CD4-positive, alpha-beta T cell treated with Interleukin-4 for 4 hours (primary cell): ENCODE measurements around the gene PPP1R12C.
"Not testable (repeated sequence)": the region's sequence is repeated elsewhere in the genome, so short reads cannot be mapped to it uniquely, and the experiment has no call there.

ENCODE experiments used
- DNase-seq: peaks from one replicate; pipeline ENCODE4 v3.0.0-alpha.2; 2020

PPP1R12C gene

DNA sequence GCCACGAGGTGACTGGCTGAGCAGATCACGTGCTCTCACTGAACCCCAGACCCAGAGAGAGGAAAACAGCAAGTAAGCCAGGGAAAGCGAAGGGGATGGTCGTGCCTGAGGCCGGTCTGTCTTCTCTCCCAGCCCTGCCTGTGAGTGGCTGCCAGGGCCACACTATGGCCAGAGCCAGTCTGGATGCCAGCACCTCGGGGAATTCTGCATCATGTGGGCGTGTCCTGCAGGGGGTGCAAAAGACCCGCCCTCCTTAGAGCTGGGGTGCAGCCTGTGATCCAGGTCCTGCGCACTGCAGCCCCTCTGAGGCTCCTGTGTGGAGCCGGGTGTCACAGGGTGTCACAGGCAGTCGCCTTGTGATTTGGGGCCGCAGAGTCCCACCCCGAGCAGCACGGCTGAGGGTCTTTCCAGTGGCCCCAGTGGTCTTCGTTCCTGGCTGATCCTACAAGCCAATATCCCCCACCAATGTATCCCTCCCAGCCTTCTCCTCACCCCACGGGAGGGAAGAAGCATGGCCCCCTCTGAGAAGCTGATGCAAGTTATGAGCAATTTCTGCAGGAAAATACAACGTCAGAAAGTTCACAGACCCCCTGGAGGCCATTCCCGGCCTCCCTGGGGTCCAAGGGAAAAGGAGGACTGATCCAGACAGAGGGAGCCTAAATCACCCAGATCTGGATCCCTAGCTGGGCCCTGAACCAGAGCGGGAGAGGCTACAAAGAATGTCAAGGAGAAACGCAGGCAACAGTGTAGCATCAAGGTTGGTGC, 7.7 kb downstream of the PPP1R12C start:
- DNase-seq, result no peak

DNA sequence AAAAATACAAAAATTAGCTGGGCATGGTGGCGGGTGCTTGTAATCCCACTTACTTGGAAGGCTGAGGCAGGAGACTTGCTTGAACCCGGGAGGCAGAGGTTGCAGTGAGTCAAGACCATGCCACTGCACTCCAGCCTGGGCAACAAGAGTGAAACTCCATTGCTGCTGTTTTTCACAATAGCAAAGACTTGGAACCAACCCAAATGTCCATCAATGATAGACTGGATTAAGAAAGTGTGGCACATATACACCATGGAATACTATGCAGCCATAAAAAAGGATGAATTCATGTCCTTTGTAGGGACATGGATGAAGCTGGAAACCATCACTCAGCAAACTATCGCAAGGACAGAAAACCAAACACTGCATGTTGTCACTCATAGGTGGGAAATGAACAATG, 10.2 kb downstream of the PPP1R12C start:
- DNase-seq, result not testable (repeated sequence)

DNA sequence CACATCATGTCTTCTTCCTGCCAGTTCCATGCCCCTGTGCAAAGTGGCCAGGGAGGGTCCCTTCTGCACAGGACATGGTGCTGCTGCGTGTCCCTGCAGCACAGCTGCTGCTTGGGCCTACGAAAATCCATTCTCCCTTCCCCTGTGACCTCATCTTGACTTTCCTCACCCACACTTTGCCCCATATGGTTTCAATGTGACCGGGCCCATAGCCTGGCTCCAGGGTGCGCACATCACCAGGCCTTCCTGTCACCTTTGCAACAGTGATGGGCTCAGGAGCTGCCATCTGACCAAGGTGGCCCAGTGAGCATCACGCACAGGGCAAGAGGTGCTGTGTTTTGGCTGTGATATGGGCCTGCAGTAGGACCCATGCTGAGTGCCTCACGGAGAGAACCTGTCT, 10.8 kb downstream of the PPP1R12C start:
- no peak for DNase-seq

DNA sequence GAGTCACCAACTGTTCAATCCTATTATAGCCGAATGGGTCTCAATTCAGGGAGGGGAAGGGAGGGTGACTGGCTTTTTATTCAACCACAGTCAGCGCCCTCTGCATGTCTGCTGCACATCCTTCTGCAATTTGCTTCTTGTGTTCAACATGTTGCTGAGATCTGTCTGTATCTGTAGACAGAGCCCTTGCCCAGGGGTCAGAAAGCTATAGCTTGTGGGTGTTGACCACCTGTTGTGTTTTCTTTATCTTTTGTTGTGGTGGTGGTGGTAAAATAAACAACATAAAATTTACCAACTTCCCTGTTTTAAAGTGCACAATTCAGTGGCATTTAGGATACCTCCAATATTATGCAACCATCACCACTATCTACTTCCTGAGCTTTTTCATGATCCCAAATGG, 12.2 kb downstream of the PPP1R12C start:
- no peak for DNase-seq

DNA sequence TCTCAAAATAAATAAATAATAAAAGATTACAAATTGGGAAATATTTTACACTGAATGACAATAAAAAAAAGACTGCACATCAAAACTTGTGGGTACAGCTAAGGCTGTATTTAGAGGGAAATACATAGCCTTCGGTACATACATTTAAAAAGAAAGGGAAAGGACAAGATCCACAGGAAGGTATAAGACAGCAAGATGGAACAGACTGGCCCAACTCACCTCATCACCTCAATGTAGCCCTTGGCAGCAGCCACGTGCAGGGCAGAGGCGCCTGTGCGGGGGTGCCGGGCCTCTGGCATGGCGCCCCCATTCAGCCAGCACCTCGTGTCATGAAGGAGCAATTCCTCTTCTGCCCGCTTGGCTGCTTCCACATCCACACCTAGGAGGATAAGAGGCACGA, 14.2 kb downstream of the PPP1R12C start:
- no peak for DNase-seq

DNA sequence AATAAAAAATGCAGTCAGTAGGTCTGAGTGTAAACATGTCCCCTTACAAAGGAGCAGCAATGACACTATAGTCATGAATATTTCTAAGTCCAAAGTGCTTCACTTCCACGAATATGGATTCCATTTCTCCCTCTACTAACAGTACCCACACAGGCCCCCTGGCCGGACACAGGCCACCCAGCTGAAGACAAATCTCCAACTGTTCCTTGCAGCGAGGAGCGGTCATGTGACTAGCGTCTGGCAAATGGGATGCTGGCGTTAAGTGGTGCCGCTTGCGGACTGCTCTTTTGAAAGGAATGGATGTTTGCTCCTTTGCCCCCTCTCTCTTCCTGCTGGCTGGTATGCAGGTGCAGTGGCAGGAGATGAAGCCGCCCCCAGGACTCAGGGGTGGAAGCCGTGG, 16.2 kb downstream of the PPP1R12C start:
- no peak for DNase-seq

DNA sequence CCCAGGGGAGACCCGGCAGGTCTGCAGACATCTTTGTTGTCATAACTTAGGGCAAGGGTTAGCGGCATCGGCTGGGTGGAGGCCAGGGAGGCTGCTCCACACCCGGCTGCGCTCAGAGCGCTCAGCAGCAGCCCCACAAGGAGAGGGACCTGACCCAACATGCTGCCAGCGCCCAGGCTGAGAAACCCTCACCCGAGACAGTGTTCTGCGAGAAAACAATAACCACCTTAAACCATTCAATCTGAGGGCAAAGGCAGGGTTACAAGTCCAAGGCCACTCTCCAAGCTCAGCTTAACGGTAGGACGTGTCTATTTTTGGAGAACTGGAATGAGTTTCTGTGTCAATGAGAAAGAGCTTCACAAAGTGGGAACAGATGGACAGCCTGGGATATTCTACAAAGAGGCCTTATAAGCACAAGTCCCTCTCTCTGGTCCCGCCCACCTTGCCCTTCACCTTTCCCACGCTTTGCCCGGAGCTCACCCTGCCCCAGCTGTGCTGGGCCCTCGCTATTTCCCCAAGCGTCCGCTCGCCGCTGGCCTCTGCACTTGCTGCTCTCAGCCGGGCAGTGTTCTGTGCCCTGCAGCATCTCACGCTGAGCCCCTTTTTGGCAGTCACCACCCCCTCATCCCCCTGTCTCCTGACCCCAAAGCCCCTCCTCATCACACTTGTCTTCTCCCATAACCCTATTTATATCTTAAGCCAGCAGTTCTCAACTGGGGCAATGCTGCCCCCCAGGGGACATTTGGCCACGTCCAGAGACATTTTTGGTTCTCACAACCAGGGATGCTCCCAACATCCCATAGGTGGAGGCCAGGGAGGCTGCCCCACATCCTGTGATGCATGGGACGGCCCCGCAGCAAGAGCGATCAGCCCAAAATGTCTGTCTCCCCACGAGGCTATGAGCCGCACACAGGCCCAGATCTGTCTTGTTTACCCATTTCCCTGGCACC, 17.6 kb downstream of the PPP1R12C start:
- DNase-seq, result no peak

DNA sequence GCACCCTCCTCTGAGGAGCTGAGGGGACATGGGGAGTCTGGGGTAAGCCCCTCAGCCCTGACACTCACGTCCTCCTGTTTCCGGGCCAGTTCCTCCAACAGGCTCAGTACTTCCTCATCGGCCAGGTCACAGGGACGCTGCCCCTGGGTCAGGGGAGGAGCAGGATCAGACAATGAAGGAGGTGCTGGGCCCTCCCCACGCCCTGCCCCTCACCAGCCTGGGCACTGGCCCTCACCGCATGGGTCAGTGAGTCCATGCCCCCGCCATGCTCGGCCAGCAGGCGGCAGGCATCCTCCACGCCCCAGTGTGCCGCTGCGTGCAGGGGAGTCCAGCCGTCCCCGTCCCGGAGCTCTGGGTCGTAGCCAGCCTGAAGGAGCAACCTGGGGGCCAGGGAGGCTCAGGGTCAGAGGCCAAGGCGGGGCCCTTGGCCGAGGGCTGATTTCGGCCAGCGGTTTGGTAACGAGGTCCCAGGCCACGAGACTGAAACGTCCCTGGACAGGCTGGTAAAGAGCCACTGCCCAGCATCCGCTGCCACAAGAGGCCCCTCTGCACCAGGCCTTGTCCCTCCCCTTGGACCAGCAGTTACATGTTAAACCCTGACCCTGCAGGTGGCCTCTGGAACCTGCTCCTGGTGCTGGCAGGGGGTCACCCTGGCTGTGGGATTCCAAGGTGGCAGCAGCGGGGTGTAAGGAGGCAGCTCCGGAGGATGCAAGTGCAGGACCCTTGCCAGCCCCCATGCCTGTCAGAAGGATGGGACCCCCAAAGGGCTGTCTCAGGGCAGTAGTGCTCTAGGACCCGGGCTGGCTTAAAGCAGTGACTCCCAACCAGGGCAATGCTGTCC, 18.5 kb downstream of the PPP1R12C start:
- DNase-seq, result no peak

DNA sequence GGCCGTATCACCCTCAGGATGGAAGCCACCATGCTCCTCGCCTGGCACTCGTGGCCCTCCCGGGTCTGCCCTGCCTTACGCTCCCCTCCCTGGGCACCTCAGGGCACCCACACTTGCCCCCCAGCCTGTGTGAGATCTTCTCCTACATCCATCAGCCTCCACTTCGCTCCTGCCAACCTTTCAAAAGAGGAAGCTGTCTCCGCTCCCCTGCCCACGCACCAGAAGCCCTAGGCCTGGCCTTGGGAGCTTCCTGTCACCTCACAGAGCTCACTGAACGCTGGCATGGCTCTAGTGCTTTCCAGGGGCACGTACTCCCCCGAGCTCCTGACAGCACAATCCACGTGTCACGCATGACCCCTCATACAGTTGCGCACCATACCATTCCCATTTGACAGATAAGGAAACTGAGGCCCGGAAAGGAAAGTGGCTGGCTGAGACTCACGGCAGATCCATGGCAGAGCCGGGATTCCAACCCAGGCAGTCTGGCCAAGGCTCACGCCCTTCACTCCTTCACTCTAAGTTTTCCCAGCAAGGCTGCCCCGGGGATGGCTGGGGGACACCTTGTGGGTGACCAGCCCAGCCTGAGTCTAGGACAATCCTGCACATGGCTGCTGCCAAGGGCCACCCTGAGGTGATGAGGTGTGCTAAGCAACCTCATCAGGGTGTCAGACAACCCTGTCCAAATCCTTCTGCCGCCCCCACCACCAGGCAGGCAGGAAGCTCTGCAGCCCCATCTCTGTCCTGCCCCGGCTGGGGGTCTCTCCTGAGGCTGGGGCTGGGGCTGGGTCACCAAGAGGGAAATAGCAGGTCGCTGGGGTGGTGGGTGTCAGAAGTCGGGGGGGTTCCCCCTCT, 19.3 kb downstream of the PPP1R12C start:
- no peak for DNase-seq

DNA sequence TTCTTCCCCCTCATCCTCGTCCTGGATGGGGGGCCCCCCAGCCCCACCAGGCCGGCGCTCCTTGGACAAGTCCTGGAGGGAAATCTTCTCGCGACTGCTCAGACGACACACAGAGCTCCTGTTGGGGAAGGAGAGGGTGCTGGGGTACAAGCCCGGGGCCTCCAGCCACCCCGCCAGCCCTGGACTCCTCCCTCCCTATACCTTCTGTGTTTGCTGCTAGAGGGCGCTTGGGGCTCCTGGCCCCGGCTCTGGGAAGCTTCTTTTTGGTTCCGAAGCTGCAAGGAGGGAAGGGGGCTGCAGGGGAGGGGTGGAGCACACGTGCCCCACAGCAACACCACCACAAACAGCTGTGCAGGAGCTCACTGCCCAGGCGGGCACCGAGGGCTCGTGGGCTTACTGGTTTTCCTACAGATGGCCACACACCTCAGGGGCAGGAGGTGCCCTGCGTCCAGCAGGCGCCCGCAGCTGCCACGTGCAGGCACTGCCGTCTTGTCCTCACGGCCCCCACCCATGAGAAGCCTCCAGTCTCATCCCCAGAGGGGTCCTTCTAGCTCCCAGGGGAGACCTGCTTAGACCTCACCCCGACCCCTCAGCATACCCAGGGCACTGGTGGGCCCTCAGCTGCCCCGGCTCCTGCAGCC, 21.3 kb downstream of the PPP1R12C start:
- DNase-seq, result no peak

DNA sequence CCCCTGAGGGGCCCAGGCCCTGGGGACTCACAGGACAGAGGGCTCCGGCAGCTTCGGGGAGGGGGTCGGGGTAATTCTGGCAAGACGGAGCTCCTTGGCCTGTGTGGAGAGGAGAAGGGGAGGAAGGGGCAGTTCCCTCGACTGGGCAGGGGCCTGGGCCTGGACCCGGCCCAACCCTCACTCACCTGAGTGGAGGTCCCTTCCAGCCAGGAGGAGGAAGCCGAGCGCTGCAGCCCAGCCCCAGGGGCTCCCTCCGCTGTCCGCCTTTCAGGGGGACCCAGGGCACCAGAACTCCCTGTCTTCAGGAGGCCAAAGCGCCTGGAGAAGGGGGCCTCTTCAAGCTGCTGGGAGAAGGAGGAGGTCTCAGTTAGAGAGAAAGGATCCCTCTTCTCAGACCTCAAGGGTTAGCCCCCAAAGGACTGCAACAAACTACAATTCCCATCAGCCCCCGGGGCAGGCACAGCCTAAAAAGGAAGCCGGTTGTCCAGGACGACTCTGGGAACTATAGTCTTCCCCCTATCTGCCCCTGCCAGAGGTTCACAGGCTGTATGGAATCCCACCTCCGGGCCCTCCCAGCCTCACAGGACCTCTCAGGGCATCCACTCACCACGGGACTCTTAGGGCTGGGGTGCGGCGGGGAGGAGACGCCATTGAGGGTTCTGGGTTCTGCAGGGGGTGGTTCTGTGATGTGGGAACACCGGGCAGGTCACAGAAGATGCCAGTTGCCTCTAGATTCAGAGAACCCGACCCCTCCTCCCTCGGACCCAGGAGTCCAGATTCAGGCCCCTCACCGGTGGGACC, 22.0 kb downstream of the PPP1R12C start:
- DNase-seq, result no peak

DNA sequence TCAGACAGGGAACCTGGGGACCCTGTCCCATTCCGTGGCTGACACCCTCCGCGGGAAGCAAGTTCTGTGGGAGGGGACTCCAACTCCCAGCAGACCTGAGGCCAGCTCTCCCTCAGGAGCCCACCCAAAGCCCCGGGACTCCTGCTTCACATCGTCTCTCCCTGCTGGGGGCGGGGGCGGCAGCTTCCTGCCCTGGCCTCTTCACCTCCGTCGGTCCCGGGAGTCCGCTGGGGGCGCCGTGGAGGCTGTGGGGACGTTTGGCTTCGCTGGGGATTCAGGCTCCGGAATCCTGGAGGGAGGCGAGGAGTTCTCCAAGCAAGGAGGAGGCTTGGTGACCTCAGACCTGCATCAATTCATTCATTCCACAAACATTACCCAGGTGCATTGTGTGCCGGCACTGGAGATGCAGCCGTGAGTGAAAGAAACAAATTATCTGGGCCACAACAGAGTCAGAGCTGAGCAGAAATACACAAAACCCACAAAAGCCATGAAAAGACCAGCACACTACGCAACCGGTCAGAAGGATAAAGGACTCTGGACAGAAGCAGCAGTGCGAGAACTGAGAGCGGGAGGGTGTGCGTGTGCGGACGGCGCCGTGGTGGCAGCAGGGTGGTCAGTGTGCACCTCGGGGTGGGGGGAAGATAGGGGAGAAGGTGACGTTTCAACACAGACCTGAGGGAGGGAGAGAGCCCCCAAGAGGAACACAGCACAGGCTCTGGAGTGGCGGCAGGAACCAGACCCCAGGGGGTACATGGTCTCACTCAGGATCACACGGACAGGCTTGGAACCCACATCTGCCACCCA, 22.8 kb downstream of the PPP1R12C start:
- DNase-seq, result no peak

DNA sequence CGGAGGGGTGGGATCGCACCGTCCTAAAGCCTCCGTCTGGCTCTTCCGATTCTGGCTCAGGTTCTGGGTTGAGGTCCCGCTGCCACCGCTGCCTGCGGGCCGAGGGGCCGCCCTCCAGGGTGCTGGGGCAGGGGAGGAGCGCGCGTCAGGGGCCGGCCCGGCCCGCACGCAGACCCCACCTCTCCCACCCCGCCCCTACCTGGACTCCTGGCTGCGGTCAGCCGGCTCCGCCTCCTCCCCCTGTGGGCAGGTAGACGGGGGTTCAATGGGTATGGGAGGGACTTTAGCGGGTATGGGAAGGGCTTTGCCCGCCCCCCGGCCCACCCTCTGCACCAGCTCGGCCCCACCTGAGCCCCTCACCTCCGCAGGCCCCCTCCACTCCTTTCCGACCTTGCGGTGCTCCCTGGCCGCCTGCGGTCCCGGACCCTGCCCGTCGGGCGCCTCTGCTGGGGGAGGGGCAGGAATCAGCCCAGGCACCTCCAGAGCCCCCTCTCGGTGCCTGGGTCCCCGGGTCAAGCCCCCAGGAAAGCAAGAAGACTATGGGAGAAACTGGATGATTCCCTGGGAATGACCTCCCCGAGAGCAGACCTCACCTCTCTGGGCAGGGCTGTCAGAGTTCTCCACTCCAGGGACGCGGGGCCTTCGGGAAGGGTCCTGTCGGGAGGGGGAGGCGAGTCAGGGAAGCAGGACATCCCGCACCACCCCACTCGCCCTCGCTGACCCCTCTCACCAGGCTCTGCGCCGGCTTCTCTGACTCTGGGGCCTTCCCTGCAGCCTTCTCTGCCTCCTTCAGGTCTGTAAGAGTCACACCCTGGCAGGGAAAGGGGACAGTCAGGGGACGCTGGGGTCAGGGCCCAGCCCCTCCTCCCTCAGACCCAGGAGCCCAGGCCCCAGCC, 24.8 kb downstream of the PPP1R12C start:
- DNase-seq, result no peak

DNA sequence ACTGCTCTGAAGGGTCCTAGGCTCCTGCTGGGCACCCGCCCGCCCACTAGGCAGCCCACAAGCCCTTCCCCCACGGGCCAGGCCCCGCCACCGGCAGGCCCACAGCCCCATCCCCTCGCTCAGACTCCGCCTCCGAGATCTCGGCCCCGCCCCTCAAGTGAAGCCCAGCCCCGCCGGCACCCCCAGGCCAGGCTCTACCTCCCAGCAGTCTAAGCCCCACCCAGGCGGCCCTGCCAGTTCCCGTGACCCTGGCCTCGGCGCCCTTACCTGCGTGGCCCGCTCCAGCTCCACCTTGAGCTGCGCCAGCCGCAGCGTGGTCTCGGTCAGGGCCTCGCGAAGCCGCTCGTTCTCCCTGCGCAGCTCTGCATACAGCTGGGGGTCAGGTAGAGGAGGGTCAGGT, 25.5 kb downstream of the PPP1R12C start:
- DNase-seq, result no peak

DNA sequence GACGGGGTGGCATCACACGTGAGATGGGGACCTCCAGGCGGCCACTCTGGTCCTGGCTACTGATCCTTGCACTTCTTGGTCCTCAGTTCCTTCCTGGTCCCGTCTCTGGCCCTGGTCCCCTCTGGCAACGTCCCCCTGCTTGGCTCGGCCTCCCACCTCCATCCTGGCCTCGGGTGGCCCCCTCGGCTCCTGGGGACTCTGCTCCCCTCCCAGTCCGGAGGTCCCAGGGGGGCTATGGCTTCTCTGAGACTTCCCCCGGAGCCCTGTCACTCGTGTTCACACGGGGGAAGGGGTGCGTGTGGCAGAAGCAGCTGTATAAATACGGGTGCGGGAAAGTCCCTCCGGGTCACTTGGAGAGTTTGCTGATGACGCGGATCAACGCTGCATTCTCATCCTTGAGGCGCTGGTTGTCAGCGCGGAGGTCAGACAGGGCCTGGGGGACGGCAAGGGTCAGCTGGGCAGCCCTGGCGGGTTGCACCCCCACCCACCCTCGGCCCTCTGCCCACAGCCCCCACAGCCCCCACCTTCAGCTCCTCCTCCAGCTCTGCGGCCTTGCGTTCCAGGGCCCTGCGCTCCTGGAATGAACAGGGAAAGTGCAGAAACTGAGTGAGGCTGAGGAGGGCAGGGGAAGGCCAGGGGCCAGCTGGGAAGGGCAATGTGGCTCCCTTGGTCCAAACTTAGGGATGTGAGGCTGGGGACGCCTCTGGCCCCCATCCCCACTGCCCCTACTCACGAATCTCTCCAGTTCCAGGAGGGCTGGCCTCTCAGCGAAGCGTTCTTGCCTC, 26.1 kb downstream of the PPP1R12C start:
- no peak for DNase-seq

DNA sequence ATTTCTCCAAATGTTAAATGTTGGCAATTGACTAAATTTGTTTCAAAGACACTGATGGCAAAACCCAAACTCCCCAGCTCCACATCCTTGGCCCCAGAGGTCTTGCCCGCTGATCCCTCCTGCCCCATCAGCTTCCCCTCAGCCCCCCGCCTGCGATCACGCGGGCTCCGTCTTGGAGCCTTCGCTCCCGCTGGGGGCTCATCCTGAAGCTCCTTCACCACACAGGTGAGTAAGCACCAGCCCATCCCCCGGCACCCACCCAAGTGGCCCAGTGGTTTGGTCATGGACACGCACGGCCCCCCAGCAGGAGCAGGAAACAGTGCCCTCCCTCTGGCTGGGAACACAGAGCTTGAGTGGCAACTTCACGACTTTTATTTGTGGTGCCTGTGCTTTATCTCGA, 26.9 kb downstream of the PPP1R12C start:
- DNase-seq, result no peak

DNA sequence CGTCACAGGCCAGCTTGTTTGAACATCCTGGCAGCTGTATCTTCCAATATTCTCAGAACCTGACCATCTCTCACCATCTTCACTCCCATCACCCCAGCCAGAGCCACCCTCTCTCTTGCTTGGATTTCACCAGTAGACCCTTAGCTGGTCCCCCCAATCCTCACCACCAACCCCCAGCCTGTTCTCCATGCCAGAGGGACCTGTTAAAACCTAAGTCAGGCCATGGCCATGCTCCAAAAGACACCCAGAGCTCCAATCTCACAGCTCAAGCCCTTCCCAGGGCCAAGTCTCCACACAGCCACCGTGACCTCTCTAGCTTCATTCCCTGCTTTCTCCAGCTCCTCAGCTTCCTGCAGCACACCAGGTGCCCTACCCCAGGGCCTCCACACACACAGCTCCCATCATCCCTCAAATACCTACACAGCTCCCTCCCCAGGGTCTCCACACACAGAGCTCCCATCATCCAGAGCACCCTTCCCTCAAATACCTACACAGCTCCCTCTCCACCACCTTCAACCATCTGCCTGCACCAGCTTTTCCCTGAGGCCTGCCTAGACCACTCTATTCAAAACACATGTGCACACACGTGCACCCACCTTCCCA, 28.0 kb downstream of the PPP1R12C start:
- no peak for DNase-seq
